SHP77 treated with DMSO at 0.1 percent for 48 hours (cell line): Measurements from ENCODE around the gene ANKRD24.
"Not testable (repeated sequence)": the region's sequence is repeated elsewhere in the genome, so short reads cannot be mapped to it uniquely, and the experiment has no call there.

Experiments
- DNase-seq: peaks from one replicate; lab custom pipeline; 2025; lab: John Stamatoyannopoulos, UW

ANKRD24 gene

DNA sequence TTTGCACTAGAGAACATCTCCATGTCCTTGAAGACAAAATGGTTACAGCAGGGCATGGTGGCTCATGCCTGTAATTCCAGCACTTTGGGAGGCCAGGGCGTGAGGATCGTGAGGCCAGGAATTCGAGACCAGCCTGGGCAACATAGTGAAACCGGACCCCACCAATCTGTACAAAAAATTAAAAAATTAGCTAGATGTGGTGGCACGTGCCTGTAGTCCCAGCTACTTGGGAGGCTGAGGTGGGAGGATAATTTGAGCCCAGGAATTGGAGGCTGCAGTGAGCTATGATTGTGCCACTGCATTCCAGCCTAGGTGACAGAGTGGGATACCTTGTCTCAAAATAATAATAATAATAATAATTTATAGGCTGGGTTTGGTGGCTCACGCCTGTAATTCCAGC, 47.7 kb downstream of the ANKRD24 start:
- DNase-seq = not testable (repeated sequence)

DNA sequence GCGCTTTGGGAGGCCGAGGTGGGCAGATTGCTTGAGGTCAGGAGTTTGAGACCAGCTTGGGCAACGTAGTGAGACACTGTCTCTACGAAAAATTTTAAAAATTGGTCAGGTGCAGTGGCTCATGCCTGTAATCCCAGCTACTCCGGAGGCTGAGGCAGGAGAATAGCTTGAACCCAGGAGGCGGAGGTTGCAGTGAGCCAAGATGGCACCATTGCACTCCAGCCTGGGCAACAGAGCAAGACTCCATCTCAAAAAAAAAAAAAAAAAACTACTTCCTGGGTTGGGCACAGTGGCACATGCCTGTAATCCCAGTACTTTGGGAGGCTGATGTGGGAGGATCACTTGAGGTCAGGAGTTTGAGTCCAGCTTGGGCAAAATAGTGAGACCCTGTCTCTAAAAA, 49.0 kb downstream of the ANKRD24 start:
- DNase-seq = not testable (repeated sequence)

DNA sequence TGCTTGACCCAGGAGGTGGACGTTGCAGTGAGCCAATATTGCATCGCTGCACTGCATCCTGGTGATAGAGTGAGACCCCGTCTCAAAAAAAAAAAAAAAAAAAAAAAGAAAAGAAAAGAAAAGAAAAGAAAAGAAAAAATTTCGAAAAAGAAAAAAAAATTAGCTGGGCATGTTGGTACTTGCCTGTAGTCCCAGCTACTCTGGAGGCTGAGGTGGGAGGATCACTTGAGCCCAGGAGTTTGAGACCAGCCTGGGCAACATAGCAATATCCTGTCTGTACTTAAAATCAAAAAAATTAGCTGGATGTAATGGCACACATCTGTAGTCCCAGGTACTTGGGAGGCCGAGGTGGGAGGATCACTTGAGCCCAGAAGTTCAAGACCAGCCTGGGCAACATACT, 49.6 kb downstream of the ANKRD24 start:
- not testable (repeated sequence) for DNase-seq

DNA sequence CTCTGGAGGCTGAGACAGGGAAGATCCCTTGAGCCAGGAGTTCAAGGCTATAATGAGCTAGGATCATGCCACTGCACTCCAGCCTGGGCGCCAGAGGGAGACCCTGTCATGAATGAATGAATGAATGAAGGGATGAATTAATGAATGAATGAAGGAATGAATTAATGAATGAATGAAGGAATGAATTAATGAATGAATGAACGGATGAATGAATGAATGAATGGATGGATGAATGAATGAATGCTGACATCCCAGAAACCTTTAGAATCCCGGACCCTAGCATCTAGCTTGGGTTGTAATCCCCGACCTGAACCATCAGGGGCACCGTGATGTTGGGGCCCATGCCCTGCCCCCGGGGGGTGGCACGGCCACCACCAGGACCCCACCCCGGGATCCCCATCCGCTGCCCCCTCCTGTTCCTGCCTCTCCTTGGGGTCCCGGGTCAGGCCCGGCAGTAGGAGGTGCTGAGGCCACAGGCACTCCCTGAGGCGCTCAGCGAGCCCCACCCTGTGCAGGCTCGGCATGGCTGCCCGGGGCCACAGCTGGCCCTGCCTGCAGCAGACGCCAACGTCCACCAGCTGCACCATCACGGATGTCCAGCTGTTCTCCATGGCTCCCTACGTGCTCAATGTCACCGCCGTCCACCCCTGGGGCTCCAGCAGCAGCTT, 50.3 kb downstream of the ANKRD24 start:
- no peak for DNase-seq

DNA sequence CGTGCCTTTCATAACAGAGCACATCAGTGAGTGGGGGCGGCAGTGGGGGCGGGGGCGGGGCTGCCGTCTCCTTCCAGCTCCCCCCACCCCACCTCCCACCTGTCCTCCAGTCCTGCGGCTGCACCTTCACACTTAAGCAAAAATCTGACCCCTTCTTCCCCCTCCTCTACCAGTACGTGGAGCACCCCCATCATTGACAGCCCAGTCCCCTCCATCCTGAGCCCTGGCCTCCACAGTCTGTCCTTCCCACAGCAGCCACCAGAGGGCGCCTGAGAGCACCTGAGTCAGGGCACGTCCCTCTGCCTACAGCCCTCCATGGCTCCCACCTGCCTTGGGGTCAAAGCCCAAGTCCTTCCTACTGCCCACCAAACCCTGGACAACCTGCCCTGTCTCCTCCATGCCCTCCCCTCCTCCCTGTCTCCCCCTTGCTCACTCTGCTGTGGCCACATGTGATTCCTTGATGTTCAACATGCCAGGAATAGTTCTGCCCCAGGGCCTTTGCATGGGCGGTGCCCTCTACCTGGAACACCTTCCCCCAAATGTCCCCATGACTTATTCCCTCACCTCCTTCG, 50.9 kb downstream of the ANKRD24 start:
- peak; percentile 13 for DNase-seq

DNA sequence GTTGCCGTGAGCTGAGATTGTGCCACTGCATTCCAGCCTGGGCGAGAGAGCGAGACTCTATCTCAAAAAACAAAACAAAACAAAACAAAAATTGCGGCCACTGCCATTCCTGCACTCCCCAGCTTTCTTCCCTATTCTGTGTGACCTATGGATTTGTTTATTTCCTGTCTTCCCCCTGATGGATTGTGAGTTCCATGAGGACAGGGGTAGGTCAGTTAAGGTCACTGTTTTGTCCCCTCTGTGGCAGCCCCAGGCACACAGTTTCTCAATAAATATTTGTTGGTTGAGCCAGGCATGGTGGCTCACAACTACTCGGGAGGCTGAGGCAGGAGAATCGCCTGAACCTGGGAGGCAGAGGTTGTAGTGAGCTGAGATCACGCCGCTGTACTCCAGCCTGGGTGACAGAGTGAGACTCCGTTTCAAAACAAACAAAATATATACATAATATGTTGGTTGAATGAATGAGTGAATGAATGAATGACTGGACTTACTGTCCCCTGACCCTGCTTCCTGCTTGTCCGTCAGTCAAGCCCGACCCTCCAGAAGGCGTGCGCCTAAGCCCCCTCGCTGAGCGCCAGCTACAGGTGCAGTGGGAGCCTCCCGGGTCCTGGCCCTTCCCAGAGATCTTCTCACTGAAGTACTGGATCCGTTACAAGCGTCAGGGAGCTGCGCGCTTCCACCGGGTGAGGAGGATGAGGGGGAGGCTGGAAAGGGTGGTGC, 51.8 kb downstream of the ANKRD24 start:
- DNase-seq = no peak

DNA sequence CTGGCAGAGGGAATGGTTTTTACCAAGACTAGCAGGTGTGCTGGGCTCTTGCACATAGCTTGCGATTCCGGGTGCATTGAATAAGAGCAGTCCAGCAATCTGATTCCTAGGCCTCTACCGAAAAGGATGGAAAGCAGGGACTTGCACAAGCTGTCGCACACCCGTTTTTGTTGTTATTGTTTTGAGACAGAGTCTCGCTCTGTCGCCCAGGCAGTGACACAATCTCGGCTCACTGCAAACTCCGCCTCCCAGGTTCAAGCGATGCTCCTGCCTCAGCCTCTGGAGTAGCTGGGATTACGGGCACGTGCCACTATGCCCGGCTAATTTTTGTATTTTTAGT, 52.3 kb downstream of the ANKRD24 start:
- peak; percentile 15 for DNase-seq

DNA sequence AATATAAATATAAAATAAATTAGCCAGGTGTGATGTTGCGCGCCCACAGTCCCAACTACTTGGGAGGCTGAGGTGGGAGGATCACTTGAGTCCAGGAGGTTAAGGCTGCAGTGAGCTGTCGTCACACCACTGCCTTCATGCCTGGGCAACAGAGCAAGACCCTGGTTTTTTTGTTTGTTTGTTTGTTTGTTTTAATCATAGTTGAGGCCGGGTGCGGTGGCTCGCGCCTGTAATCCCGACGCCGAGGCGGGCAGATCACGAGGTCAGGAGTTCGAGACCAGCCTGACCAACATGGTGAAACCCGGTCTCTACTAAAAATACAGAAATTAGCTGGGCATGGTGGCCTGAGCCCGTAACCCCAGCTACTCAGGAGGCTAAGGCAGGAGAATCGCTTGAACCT, 55.0 kb downstream of the ANKRD24 start:
- DNase-seq = not testable (repeated sequence)

DNA sequence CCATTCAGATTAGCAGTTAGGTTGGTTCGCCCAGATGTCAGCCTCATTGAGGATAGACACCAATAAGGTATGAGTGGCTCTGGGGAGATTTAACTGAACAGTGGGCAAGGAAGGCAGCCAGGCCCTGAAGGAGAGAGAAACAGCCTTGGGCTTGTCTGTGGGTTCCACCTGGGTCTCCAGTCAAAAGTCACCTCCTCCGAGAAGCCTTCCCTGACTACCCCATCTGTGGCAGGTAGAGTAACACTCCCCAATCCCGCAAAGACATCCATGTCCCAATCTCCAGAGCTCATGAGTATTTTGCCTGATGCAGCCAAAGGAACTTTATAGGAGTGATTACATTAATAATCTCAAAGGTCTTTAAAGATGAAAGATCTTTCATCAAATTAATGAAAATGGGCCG, 56.3 kb downstream of the ANKRD24 start:
- no peak for DNase-seq

DNA sequence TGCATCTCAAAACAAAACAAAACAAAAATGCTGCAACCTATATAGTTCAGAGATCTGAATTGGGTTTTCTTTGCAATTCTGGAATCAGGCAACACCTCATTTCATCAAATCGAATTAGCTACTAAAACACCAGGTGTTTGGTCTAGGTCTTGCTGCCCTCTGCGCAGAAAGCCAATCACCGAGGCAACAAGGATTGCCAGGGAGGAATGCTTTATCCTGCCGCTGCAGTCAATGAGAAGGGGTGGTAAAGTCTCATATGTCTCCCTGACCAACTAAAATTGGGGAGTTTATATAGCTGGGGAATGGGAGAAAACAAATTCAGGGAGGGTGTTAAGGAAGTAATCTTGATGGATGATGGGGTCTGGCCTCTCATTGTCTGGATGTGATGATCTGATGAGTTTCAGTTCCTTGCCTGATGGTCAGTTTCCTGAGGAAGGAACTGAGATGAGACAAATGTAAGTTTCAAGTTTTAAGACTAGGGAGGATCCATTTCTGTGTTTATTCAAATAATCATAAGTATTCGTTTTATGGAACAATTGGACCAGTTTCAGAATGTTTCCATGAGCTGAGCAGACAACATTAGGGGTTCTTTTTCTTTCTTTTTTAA, 59.4 kb downstream of the ANKRD24 start:
- no peak for DNase-seq

DNA sequence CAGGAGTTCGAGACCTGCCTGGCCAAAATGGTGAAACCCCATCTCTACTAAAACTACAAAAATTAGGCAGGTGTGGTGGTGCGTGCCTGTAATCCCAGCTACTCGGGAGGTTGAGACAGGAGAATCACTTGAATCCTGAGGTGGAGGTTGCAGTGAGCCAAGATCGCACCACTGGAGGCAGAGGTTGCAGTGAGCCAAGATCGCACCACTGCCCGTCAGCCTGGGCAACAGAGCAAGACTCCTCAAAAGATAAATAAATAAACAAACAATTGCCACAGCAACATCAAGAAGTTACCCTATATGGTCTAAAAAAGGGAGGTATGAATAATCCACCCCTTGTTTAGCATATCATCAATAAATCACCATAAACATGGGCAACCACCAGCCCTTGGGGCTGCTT, 63.4 kb downstream of the ANKRD24 start:
- not testable (repeated sequence) for DNase-seq

DNA sequence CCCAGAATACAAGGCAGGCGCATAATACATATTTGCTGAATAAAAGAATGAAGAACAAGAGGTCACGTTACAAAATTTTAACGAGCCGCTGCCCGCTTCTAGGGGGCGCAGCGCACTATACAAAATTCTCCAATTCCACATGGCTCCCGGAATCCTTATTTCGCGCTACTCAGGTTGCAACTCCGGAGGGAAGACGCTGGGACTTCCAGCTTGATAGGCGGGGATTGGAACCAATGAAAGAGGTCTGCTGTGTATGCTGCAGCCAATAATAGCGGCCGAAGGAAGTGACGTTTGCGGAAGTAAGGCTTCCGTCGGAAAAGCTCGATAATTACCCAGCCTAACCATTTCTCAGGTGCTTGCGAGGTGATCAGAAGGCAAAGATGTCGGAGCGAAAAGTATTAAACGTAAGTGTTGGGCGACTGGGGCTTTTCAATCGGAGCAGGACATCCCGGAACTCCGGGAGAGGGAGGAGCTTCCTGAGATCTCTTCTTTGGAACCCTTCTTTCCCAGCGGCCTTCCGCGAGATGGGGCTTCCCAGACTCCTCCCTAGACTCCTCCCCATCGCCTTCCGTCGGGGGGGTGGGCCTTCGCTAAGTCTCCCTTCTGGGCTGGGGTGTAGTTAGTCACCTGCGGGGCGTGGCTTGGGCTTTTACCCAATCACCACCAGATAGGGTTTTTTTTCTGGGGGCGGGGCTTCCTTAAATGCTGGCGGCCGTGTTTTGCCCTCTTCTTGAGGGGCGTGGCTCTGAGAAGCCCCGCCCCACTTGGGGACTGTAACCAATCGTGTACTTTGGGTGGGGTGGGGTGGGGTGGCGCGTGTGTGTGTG, 64.5 kb downstream of the ANKRD24 start, which contains the start of gene YJU2:
Gene YJU2 (plus strand): TSS at position 314 of the 827 bp plus-strand sequence. CDS start 67 bp downstream, at position 381.
- DNase-seq = peak; percentile 98

DNA sequence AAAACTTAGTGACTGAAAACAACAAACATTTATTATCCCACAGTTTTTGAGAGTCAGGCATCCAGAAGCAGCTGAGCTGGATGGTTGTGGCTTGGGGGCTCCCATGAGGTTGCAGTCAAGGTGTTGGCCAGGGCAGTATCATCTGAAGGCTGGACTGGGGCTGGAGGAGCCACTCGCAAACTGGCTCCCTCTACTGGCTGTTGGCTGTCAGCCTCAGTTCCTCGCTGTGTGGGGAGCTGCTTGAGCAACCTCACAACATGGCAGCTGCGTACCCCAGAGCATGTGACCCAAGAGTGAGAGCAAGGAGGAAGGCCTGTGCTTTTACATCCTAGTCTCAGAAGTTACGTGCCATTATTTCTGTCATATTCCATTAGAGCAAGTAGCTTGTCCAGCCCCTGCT, 74.1 kb downstream of the ANKRD24 start:
- no peak for DNase-seq

DNA sequence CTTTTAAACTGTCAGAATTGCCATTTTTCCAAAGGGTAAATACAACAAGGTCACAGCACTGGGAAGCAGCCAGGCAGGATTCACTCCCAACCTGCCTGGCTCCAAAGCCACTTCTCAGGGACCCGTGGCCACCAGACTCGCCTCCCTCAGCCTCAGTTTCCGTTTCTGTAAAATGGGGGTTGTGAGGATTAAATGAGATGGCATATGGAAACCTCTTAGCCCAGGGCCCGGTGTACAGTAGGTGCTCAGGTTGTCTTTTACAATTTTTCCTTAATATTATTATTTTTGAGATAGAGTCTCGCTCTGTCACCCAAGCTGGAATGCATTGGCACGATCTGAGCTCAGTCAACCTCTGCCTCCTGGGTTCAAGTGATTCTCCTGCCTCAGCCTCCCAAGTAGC, 74.5 kb downstream of the ANKRD24 start:
- DNase-seq = no peak

DNA sequence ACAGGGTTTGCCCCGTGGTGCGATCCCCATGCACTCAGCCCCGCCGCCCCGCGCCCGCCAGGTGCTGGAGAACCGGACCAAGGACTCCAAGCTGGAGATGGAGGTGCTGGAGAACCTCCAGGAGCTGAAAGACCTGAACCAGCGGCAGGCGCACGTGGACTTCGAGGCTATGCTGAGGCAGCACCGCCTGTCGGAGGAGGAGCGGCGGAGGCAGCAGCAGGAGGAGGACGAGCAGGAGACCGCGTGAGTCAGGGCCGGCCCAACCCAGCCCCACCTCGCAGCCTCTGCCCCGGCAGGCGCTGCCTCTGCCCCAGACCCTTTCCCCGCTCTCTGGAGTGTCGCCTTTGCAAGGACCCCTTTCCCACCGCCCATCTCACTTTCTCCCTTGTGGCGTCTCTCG, 75.7 kb downstream of the ANKRD24 start:
- DNase-seq = no peak

DNA sequence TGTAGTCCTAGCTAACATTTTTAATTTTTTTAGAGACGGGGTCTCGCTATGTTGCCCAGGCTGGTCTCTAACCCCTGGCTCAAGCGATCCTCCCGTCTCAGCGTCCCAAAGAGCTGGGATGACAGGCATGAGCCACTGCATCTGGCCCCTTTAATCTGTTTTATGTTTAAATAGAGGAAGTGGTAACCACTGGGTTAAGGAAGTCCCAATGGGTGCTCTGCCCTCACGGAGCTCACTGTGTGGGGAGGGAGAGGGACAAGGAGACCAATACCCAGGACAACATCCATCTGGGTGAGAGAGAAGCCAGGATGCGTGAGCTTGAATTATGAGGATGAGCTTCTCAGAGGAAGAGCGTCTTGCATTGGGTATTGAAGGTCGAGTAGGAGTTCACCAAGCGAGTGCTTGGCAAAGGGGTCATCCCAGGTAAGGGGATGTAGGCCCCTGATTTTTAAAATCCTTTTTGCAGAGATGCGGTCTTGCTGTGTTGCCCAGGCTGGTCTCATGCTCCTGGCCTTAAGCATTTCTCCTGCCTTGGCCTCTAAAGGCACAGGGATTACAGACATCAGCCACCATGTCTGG, 78.2 kb downstream of the ANKRD24 start:
- no peak for DNase-seq

DNA sequence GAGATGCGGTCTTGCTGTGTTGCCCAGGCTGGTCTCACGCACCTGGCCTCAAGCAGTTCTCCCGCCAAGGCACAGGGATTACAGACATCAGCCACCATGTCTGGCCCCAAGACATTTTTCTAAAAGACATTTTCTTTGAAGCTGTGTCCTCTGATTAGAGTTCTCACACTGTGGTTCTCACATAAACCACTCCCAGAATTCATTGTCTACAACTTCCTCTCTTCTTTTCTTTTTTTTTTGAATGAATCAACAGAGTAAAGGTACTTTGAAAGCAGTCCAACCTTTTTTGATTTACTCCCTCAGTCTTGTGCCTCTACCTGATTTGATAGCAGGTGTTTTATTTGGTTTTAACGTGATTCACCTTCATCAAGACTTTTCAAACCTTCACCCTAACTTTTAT, 82.3 kb downstream of the ANKRD24 start:
- DNase-seq = no peak

DNA sequence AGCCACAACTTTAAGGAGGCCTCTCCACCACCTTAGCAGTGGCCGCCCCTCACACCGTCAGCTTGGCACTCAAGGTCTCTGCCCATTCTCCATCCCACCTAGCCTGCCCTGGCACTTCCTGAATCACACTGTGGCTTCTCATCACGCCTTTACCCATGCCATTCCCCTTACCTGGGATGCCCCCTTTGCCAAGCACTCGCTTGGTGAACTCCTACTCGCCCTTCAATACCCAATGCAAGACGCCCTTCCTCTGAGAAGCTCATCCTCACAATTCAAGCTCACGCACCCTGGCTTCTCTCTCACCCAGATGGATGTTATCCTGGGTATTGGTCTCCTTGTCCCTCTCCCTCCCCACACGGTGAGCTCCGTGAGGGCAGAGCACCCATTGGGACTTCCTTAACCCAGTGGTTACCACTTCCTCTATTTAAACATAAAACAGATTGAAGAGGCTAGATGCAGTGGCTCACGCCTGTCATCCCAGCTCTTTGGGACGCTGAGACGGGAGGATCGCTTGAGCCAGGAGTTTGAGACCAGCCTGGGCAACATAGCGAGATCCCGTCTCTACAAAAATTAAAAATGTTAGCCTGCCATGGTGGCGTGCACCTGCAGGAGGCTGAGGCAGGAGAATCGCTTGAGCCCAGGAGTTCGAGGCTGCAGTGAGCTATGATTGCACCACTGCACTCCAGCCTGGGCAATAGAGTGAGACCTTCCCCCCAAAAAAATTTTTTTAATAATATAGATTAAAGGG, 83.9 kb downstream of the ANKRD24 start:
- DNase-seq = no peak

DNA sequence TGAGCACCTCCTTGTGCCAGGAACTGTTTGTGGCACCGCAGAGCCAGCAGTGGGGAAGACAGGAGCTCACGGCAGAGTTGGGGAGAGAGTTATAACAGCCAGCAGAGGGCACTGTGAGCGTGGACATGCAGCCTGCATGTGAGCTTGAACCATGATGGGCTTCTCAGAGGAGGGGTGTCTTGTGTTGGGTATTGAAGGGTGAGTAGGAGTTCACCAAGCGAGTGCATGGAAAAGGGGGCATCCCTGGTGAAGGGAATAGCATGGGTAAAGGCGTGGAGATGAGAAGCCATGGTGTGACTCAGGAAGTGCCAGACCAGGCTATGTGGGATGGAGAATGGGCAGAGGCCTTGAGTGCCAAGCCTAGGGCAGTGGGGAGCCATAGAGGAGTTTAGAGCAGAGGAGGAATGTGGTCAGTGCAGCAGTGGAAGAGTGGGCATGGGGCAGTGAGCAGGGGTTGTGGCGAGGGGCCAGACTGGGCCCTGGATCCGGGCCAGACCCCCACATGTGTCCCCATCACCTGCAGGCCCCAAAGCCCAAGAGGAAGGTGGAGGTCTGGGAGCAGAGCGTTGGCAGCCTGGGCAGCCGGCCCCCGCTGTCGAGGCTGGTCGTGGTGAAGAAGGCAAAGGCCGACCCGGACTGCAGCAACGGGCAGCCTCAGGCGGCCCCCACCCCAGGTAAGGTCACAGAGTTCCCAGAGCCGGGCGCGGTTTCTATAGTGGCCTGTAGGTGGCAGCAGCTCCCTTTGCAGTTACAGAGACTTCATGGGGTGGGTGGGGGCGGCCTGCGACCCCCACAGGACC, 84.8 kb downstream of the ANKRD24 start:
- DNase-seq = peak; percentile 11
